Measurements from ENCODE around the gene GTF2F2.

The GTF2F2 gene

GRCh38 chr13:45206340-45206739 is 86.0 kb downstream of the GTF2F2 start:
- no peaks in the 10 kb centered on the region for H4K20me1 ChIP-seq (ENCODE audit: insufficient read depth, low read length)
- H3K4me2 ChIP-seq (ENCODE audit: low read length): no peak overlapping the region
- 0 out of 2 replicates have a peak, but pooled peaks cover 4% of the 10 kb centered on the region for H3K79me2 ChIP-seq (ENCODE audit: insufficient read depth, low read length)
- H3K27ac ChIP-seq (ENCODE audit: low read depth, low read length, poor library complexity, severe bottlenecking): no peak overlapping the region
- peaks cover 18% of the 10 kb centered on the region; the same call in 1 of the 2 replicates for H3K36me3 ChIP-seq (ENCODE audit: insufficient read depth, low read length)
- no peak overlapping the region for H2AFZ ChIP-seq (ENCODE audit: low read length)
- no peak overlapping the region for H3K4me3 ChIP-seq (ENCODE audit: low read depth, low read length, poor library complexity, severe bottlenecking)
- no peaks in the 10 kb centered on the region for H3K4me1 ChIP-seq (ENCODE audit: insufficient read depth, low read length, severe bottlenecking)
- no peaks in the 10 kb centered on the region for H3K9me2 ChIP-seq (ENCODE audit: low read depth, low read length)
- H3K9ac ChIP-seq (ENCODE audit: low read length): no peak overlapping the region
- TF ChIP-seq CTCF (IDR thresholded peaks at IDR 0.05; ENCODE audit: low read length) (no peak), EZH2 (IDR thresholded peaks at IDR 0.05; ENCODE audit: borderline replicate concordance, low read length) (no peak)
- H3K27me3 ChIP-seq (ENCODE audit: insufficient read depth, low read length): no peaks in the 10 kb centered on the region
- H3K9me3 ChIP-seq (ENCODE audit: low read length): no peaks in the 10 kb centered on the region
- no peaks in the 10 kb centered on the region for H3F3A ChIP-seq (ENCODE audit: insufficient read depth, low read length)

GRCh38 chr13:45207319-45207718 is 87.0 kb downstream of the GTF2F2 start:
- Histone ChIP-seq H3K4me3 (ENCODE audit: low read depth, low read length, poor library complexity, severe bottlenecking) (no peak overlapping the region), H3F3A (ENCODE audit: insufficient read depth, low read length) (no peaks in the 10 kb centered on the region), H3K27me3 (ENCODE audit: insufficient read depth, low read length) (no peaks in the 10 kb centered on the region), H3K36me3 (ENCODE audit: insufficient read depth, low read length) (peaks cover 18% of the 10 kb centered on the region; the same call in 1 of the 2 replicates), H2AFZ (ENCODE audit: low read length) (no peak overlapping the region), H3K9me3 (ENCODE audit: low read length) (no peaks in the 10 kb centered on the region), H3K79me2 (ENCODE audit: insufficient read depth, low read length) (0 out of 2 replicates have a peak, but pooled peaks cover 4% of the 10 kb centered on the region), H3K9me2 (ENCODE audit: low read depth, low read length) (no peaks in the 10 kb centered on the region), H3K9ac (ENCODE audit: low read length) (no peak overlapping the region), H4K20me1 (ENCODE audit: insufficient read depth, low read length) (no peaks in the 10 kb centered on the region), H3K4me1 (ENCODE audit: insufficient read depth, low read length, severe bottlenecking) (no peaks in the 10 kb centered on the region), H3K4me2 (ENCODE audit: low read length) (no peak overlapping the region), H3K27ac (ENCODE audit: low read depth, low read length, poor library complexity, severe bottlenecking) (no peak overlapping the region)
- TF ChIP-seq CTCF (IDR thresholded peaks at IDR 0.05; ENCODE audit: low read length): no peak

- Histone ChIP-seq H3K36me3 (ENCODE audit: insufficient read depth, low read length) (peaks cover 18% of the 10 kb centered on the region; the same call in 1 of the 2 replicates), H3K4me1 (ENCODE audit: insufficient read depth, low read length, severe bottlenecking) (no peaks in the 10 kb centered on the region), H3K4me3 (ENCODE audit: low read depth, low read length, poor library complexity, severe bottlenecking) (no peak overlapping the region), H3K9me2 (ENCODE audit: low read depth, low read length) (no peaks in the 10 kb centered on the region), H3K27me3 (ENCODE audit: insufficient read depth, low read length) (no peaks in the 10 kb centered on the region), H3K79me2 (ENCODE audit: insufficient read depth, low read length) (0 out of 2 replicates have a peak, but pooled peaks cover 4% of the 10 kb centered on the region), H3K9ac (ENCODE audit: low read length) (no peak overlapping the region), H3K27ac (ENCODE audit: low read depth, low read length, poor library complexity, severe bottlenecking) (no peak overlapping the region), H3K9me3 (ENCODE audit: low read length) (no peaks in the 10 kb centered on the region), H4K20me1 (ENCODE audit: insufficient read depth, low read length) (no peaks in the 10 kb centered on the region), H3F3A (ENCODE audit: insufficient read depth, low read length) (no peaks in the 10 kb centered on the region), H2AFZ (ENCODE audit: low read length) (no peak overlapping the region), H3K4me2 (ENCODE audit: low read length) (no peak overlapping the region)
- no peak for TF ChIP-seq CTCF (IDR thresholded peaks at IDR 0.05; ENCODE audit: low read length)
- no peak for TF ChIP-seq EZH2 (IDR thresholded peaks at IDR 0.05; ENCODE audit: borderline replicate concordance, low read length)
These were observed 87.8 kb downstream of the GTF2F2 start for GRCh38 chr13:45208132-45208531.

Data from OCI-LY1 (cell line).